ENCODE results near the gene MGAT4B. TPM values are rescaled to one million over a fixed set of nuclear protein-coding genes. Genes with fewer than 3 reads are reported as not detected.

Gene MGAT4B
- total and polyA plus RNA-seq, 2 of the 13 experiments (the other 11 are each of a cell fraction or from before 2014, with no cell fraction given), result 93.5 to 130 TPM

- TF ChIP-seq ZFY (CRISPR knock-in tag; IDR thresholded peaks at IDR 0.05), result peak; percentile 92
- no peak for TF ChIP-seq SSRP1 (CRISPR knock-in tag; IDR thresholded peaks at IDR 0.05)
- TF ChIP-seq ZFX (CRISPR knock-in tag; IDR thresholded peaks at IDR 0.05; ENCODE audit: low read depth), result peak; percentile 89
- TF ChIP-seq ZNF576 (CRISPR knock-in tag; IDR thresholded peaks at IDR 0.05), result no peak
- no peak for TF ChIP-seq ZFP1 (CRISPR knock-in tag; IDR thresholded peaks at IDR 0.05)
- no peak for TF ChIP-seq NPAS2 (CRISPR knock-in tag; IDR thresholded peaks at IDR 0.05; ENCODE audit: borderline replicate concordance)
- TF ChIP-seq SNAPC2 (CRISPR knock-in tag; IDR thresholded peaks at IDR 0.05), result peak; percentile 53; the same call in 1 of the 2 replicates
- peak; percentile 30; the same call in 1 of the 2 replicates for TF ChIP-seq FOXO1 (CRISPR knock-in tag; IDR thresholded peaks at IDR 0.05)
- 0 out of 2 replicates have a peak, but pooled peaks have one; percentile 27 for TF ChIP-seq ZNF24 (IDR thresholded peaks at IDR 0.05)
- TF ChIP-seq NCOA1 (CRISPR knock-in tag; IDR thresholded peaks at IDR 0.05), result no peak; the same call in 1 of the 2 replicates
- TF ChIP-seq, protein P1, sequence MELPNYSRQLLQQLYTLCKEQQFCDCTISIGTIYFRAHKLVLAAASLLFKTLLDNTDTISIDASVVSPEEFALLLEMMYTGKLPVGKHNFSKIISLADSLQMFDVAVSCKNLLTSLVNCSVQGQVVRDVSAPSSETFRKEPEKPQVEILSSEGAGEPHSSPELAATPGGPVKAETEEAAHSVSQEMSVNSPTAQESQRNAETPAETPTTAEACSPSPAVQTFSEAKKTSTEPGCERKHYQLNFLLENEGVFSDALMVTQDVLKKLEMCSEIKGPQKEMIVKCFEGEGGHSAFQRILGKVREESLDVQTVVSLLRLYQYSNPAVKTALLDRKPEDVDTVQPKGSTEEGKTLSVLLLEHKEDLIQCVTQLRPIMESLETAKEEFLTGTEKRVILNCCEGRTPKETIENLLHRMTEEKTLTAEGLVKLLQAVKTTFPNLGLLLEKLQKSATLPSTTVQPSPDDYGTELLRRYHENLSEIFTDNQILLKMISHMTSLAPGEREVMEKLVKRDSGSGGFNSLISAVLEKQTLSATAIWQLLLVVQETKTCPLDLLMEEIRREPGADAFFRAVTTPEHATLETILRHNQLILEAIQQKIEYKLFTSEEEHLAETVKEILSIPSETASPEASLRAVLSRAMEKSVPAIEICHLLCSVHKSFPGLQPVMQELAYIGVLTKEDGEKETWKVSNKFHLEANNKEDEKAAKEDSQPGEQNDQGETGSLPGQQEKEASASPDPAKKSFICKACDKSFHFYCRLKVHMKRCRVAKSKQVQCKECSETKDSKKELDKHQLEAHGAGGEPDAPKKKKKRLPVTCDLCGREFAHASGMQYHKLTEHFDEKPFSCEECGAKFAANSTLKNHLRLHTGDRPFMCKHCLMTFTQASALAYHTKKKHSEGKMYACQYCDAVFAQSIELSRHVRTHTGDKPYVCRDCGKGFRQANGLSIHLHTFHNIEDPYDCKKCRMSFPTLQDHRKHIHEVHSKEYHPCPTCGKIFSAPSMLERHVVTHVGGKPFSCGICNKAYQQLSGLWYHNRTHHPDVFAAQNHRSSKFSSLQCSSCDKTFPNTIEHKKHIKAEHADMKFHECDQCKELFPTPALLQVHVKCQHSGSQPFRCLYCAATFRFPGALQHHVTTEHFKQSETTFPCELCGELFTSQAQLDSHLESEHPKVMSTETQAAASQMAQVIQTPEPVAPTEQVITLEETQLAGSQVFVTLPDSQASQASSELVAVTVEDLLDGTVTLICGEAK (IDR thresholded peaks at IDR 0.05), result no peak
- TF ChIP-seq, protein P1 (CRISPR knock-in tag; IDR thresholded peaks at IDR 0.05), result 0 out of 2 replicates have a peak, but pooled peaks have one; percentile 7
- TF ChIP-seq CEBPB (IDR thresholded peaks at IDR 0.05; ENCODE audit: borderline replicate concordance, low read depth, low read length), result no peak
- 0 out of 2 replicates have a peak, but pooled peaks have one; percentile 24 for TF ChIP-seq ZNF616 (CRISPR knock-in tag; IDR thresholded peaks at IDR 0.05; ENCODE audit: low read depth)
- TF ChIP-seq KDM5B (CRISPR knock-in tag; IDR thresholded peaks at IDR 0.05; ENCODE audit: borderline replicate concordance), result peak; percentile 10; the same call in 1 of the 2 replicates
- TF ChIP-seq, protein P2, sequence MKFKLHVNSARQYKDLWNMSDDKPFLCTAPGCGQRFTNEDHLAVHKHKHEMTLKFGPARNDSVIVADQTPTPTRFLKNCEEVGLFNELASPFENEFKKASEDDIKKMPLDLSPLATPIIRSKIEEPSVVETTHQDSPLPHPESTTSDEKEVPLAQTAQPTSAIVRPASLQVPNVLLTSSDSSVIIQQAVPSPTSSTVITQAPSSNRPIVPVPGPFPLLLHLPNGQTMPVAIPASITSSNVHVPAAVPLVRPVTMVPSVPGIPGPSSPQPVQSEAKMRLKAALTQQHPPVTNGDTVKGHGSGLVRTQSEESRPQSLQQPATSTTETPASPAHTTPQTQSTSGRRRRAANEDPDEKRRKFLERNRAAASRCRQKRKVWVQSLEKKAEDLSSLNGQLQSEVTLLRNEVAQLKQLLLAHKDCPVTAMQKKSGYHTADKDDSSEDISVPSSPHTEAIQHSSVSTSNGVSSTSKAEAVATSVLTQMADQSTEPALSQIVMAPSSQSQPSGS (CRISPR knock-in tag; IDR thresholded peaks at IDR 0.05), result peak; percentile 23; the same call in 1 of the 2 replicates
These were observed 10.5 kb downstream of the MGAT4B start (continued) for GRCh38 chr5:179795863-179796833.

All from HepG2 (cell line).